ENCODE data around the gene IRX4. TPM values are rescaled to one million over a fixed set of nuclear protein-coding genes. Genes with fewer than 3 reads are reported as not detected.
"Not testable (repeated sequence)": the region's sequence is repeated elsewhere in the genome, so short reads cannot be mapped to it uniquely, and the experiment has no call there.

IRX4 gene
- total RNA-seq, 1 donor from 2014 or later: 0.68 TPM

DNA sequence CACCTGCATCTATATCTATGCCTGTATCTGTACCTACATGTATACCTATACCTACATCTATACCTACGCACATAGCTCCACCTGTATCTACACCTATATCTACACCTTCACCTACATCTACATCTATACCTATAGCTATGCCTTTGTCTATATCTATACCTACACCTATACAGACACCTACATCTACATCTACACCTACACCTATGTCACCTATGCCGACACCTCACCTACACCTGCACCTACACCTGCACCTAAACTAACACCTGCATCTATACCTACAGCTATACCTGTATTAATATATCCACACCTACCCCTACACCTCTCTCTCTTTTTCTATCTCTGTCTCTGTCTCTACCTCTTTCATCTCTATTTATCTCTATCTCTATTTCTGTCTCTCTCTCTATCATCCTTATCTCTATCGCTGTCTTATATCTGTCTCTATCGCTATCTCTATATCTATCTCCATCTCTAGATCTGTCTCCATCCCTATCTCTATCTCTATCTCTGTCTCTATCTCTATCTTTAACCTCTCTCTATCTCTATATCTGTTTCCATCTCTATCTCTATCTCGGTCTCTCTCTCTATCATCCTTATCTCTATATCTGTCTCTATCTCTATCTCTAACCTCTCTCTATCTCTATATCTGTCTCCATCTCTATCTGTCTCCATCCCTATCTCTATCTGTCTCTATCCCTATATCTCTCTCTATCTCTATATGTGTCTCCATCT lies 37.9 kb downstream of the IRX4 start:
- no peak overlapping the region for H3K27ac ChIP-seq (ENCODE audit: low read depth, low read length)
- no peak overlapping the region for H3K4me3 Mint-ChIP-seq (ENCODE audit: unreplicated experiment)

DNA sequence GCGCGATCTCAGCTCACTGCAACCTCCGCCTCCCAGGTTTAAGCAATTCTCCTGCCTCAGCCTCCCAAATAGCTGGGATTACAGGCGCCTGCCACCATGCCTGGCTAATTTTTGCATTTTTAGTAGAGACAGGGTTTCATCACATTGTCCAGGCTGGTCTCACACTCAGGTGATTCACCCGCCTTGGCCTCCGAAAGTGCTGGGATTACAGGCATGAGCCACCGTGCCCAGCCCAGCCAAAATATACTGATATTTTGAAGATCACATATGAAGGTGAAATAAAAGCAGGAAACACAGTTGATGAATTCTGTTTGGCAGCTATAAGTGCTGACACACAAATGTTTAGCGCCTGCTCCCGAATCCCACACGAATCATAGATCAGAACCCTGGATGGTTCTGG lies 39.0 kb downstream of the IRX4 start:
- H3K9me3 Mint-ChIP-seq (ENCODE audit: unreplicated experiment); H3K4me1 ChIP-seq (ENCODE audit: insufficient read depth, low read length); H3K36me3 Mint-ChIP-seq (ENCODE audit: low read depth, unreplicated experiment); H3K27me3 ChIP-seq (ENCODE audit: insufficient read depth, low read length); H3K4me3 ChIP-seq (ENCODE audit: insufficient read depth, low read depth, low read length); H4K20me1 ChIP-seq (ENCODE audit: insufficient read depth, low read length); H3K27ac Mint-ChIP-seq (ENCODE audit: unreplicated experiment); H2AFZ ChIP-seq (ENCODE audit: low read depth, low read length); H3K9ac ChIP-seq (ENCODE audit: low read length); H3K4me2 ChIP-seq (ENCODE audit: low read length); H3K79me2 ChIP-seq (ENCODE audit: insufficient read depth, low read length); H3K36me3 ChIP-seq (ENCODE audit: insufficient read depth, low read length); H3K9me3 ChIP-seq (ENCODE audit: insufficient read depth, low read depth, low read length); H3K4me3 Mint-ChIP-seq (ENCODE audit: unreplicated experiment); FAIRE-seq; H3K4me1 Mint-ChIP-seq (ENCODE audit: low read depth, unreplicated experiment); DNase-seq (ENCODE audit: low read depth); H3K27ac ChIP-seq (ENCODE audit: low read depth, low read length): not testable (repeated sequence)
- peaks cover 39% of the 10 kb centered on the region for H3K27me3 Mint-ChIP-seq (ENCODE audit: low read depth, unreplicated experiment)

More for the DNA sequence above, 37.9 kb downstream of the IRX4 start:
- Mint-ChIP-seq H3K4me1 (ENCODE audit: low read depth, unreplicated experiment) (no peaks in the 10 kb centered on the region), H3K36me3 (ENCODE audit: low read depth, unreplicated experiment) (no peaks in the 10 kb centered on the region), H3K9me3 (ENCODE audit: unreplicated experiment) (peaks cover 5% of the 10 kb centered on the region), H3K27ac (ENCODE audit: unreplicated experiment) (no peak overlapping the region), H3K27me3 (ENCODE audit: low read depth, unreplicated experiment) (peaks cover 39% of the 10 kb centered on the region)
- FAIRE-seq (no peak), DNase-seq (ENCODE audit: low read depth) (no peak)
- Histone ChIP-seq H3K9ac (ENCODE audit: low read length) (no peak overlapping the region), H3K4me2 (ENCODE audit: low read length) (no peak overlapping the region), H3K36me3 (ENCODE audit: insufficient read depth, low read length) (no peaks in the 10 kb centered on the region), H3K79me2 (ENCODE audit: insufficient read depth, low read length) (no peaks in the 10 kb centered on the region), H3K27me3 (ENCODE audit: insufficient read depth, low read length) (peaks cover 7% of the 10 kb centered on the region), H3K9me3 (ENCODE audit: insufficient read depth, low read depth, low read length) (no peaks in the 10 kb centered on the region), H2AFZ (ENCODE audit: low read depth, low read length) (no peak overlapping the region), H3K4me1 (ENCODE audit: insufficient read depth, low read length) (no peaks in the 10 kb centered on the region), H3K4me3 (ENCODE audit: insufficient read depth, low read depth, low read length) (no peak overlapping the region), H4K20me1 (ENCODE audit: insufficient read depth, low read length) (no peaks in the 10 kb centered on the region)
- no peak for TF ChIP-seq EZH2 (IDR thresholded peaks at IDR 0.05; ENCODE audit: insufficient read depth, low read length)
- TF ChIP-seq, protein P1, sequence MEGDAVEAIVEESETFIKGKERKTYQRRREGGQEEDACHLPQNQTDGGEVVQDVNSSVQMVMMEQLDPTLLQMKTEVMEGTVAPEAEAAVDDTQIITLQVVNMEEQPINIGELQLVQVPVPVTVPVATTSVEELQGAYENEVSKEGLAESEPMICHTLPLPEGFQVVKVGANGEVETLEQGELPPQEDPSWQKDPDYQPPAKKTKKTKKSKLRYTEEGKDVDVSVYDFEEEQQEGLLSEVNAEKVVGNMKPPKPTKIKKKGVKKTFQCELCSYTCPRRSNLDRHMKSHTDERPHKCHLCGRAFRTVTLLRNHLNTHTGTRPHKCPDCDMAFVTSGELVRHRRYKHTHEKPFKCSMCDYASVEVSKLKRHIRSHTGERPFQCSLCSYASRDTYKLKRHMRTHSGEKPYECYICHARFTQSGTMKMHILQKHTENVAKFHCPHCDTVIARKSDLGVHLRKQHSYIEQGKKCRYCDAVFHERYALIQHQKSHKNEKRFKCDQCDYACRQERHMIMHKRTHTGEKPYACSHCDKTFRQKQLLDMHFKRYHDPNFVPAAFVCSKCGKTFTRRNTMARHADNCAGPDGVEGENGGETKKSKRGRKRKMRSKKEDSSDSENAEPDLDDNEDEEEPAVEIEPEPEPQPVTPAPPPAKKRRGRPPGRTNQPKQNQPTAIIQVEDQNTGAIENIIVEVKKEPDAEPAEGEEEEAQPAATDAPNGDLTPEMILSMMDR (IDR thresholded peaks at IDR 0.05; ENCODE audit: insufficient read depth, low read depth, low read length): no peak

DNA sequence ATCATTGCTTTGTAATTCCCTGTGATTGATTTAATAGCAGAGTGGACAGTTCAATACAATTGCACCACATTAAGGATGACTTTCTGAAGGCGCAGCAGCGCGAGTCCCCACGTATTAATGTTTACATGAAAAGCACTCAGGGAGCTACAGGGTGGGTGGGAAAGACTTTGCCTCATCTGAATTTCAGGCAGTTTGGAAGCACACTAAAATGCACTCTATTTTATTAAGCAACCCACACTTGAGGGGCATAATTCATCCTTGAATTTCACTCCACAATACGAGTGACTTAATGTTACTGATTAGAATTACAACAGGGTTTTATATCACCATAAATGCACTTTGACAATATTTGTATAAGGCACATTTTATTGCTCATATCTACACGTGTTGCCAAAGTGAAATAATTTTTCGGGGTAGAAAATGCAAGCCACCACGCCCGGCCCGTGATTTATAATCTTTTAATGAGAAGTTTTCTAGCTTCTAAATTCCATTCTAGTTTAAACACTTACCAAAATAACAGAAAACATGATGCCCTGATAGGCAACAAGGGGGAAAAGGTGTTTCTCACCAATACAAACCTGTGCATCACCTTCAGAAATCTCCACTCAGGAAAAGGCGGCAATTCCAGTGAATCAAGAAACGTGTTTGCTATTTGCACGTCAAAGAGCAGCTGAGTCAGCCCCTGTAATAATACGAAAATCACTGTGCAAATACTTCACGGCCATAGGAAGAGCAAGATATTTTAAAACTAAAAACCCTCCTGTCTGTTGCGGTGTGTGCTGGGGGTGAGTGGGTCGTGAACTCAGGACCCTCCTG lies 40.5 kb downstream of the IRX4 start:
- Histone ChIP-seq H3K27ac (ENCODE audit: low read depth, low read length) (no peak overlapping the region), H3K9ac (ENCODE audit: low read length) (no peak overlapping the region), H3K27me3 (ENCODE audit: insufficient read depth, low read length) (peaks cover 2% of the 10 kb centered on the region), H3K4me2 (ENCODE audit: low read length) (no peak overlapping the region), H3K36me3 (ENCODE audit: insufficient read depth, low read length) (no peaks in the 10 kb centered on the region), H3K9me3 (ENCODE audit: insufficient read depth, low read depth, low read length) (no peaks in the 10 kb centered on the region), H3K79me2 (ENCODE audit: insufficient read depth, low read length) (no peaks in the 10 kb centered on the region), H3K4me3 (ENCODE audit: insufficient read depth, low read depth, low read length) (no peak overlapping the region), H2AFZ (ENCODE audit: low read depth, low read length) (no peak overlapping the region), H4K20me1 (ENCODE audit: insufficient read depth, low read length) (no peaks in the 10 kb centered on the region), H3K4me1 (ENCODE audit: insufficient read depth, low read length) (no peaks in the 10 kb centered on the region)
- H3K27me3 Mint-ChIP-seq (ENCODE audit: low read depth, unreplicated experiment): peaks cover 33% of the 10 kb centered on the region
- FAIRE-seq: no peak
- H3K9me3 Mint-ChIP-seq (ENCODE audit: unreplicated experiment): no peaks in the 10 kb centered on the region
- no peak for DNase-seq (ENCODE audit: low read depth)
- no peaks in the 10 kb centered on the region for H3K36me3 Mint-ChIP-seq (ENCODE audit: low read depth, unreplicated experiment)
- H3K4me1 Mint-ChIP-seq (ENCODE audit: low read depth, unreplicated experiment): no peaks in the 10 kb centered on the region
- H3K27ac Mint-ChIP-seq (ENCODE audit: unreplicated experiment): no peak overlapping the region
- no peak overlapping the region for H3K4me3 Mint-ChIP-seq (ENCODE audit: unreplicated experiment)
- TF ChIP-seq, protein P1 (IDR thresholded peaks at IDR 0.05; ENCODE audit: insufficient read depth, low read depth, low read length): no peak
- TF ChIP-seq EZH2 (IDR thresholded peaks at IDR 0.05; ENCODE audit: insufficient read depth, low read length): no peak
